NCI-H1105 treated with DMSO at 0.1 percent for 48 hours (cell line): ENCODE results near the gene PRR5L.

Experiments
- DNase-seq: peaks from one replicate; lab custom pipeline; 2025; lab: John Stamatoyannopoulos, UW

PRR5L gene

GRCh38 chr11:36295926-36296325, at the start of gene PRR5L:
Gene PRR5L (plus strand): TSS chr11:36296288. CDS start chr11:36401122, 104,834 bp downstream.
- no peak for DNase-seq

GRCh38 chr11:36247493-36247892, 48.6 kb upstream of the PRR5L start:
- DNase-seq = no peak

- DNase-seq = no peak
Observed at GRCh38 chr11:36248436-36248835, 47.7 kb upstream of the PRR5L start.

GRCh38 chr11:36249246-36249645, 46.8 kb upstream of the PRR5L start:
- DNase-seq = no peak

- DNase-seq = no peak
Observed at GRCh38 chr11:36251823-36252222, 44.3 kb upstream of the PRR5L start.

- no peak for DNase-seq
Observed at GRCh38 chr11:36253238-36253637, 42.9 kb upstream of the PRR5L start.

- no peak for DNase-seq
Observed at GRCh38 chr11:36254713-36255112, 41.4 kb upstream of the PRR5L start.

GRCh38 chr11:36257351-36257750, 38.7 kb upstream of the PRR5L start:
- no peak for DNase-seq

GRCh38 chr11:36258730-36259360, 37.2 kb upstream of the PRR5L start:
- DNase-seq = peak; percentile 12

- DNase-seq = no peak
Observed at GRCh38 chr11:36261094-36261493, 35.0 kb upstream of the PRR5L start.

- DNase-seq = no peak
Observed at GRCh38 chr11:36264011-36264972, 31.8 kb upstream of the PRR5L start.

GRCh38 chr11:36264973-36265344, 31.1 kb upstream of the PRR5L start:
- DNase-seq = no peak

- DNase-seq = peak; percentile 56
Observed at GRCh38 chr11:36265793-36266628, 30.1 kb upstream of the PRR5L start.

GRCh38 chr11:36266767-36267166, 29.3 kb upstream of the PRR5L start:
- DNase-seq = no peak

- DNase-seq = no peak
Observed at GRCh38 chr11:36268337-36268985, 27.6 kb upstream of the PRR5L start.

- DNase-seq = no peak
Observed at GRCh38 chr11:36270701-36271100, 25.4 kb upstream of the PRR5L start.

- no peak for DNase-seq
Observed at GRCh38 chr11:36271794-36272407, 24.2 kb upstream of the PRR5L start.

- DNase-seq = peak; percentile 91
Observed at GRCh38 chr11:36273110-36273509, 23.0 kb upstream of the PRR5L start.

GRCh38 chr11:36274414-36274813, 21.7 kb upstream of the PRR5L start:
- DNase-seq = no peak

GRCh38 chr11:36278531-36279282, 17.4 kb upstream of the PRR5L start:
- DNase-seq = no peak

- DNase-seq = no peak
Observed at GRCh38 chr11:36280531-36280930, 15.6 kb upstream of the PRR5L start.
